WTC11 (cell line): ENCODE measurements around the gene SMYD5. TPM values are rescaled to one million over a fixed set of nuclear protein-coding genes. Genes with fewer than 3 reads are reported as not detected.

Experiments used
- ATAC-seq: fragments of 200-7000 bp; cut with Tn5 transposase; 2 replicates; pipeline ENCODE4 v1.10.0; 2021; ENCODE audit warnings: mild to moderate bottlenecking, moderate library complexity
- CTCF ChIA-PET: fragments of 300-600 bp; sonication (Branson Sonifier 250); formaldehyde crosslinking; loops from one replicate; lab custom pipeline; 2021; ENCODE audit warnings: antibody characterized with exemption; lab: Charles Lee
- POLR2A ChIA-PET: fragments of 350-600 bp; sonication (Branson Sonifier 250); formaldehyde crosslinking; loops from one replicate; lab custom pipeline; 2021; ENCODE audit warnings: antibody characterized with exemption; lab: Charles Lee
- DNase-seq: peaks from one replicate; pipeline ENCODE4 v3.0.0; 2021; ENCODE audit warnings: low spot score
- H3K27ac Mint-ChIP-seq: 2 replicates; pipeline ENCODE4 v1.8.0; 2021; ENCODE audit warnings: mixed read lengths
- H3K27me3 Mint-ChIP-seq: 2 replicates; pipeline ENCODE4 v1.8.0; 2021; ENCODE audit warnings: low read depth, mild to moderate bottlenecking, moderate library complexity, mixed read lengths
- H3K36me3 Mint-ChIP-seq: 2 replicates; pipeline ENCODE4 v1.8.0; 2021; ENCODE audit warnings: mixed read lengths
- H3K4me1 Mint-ChIP-seq: 2 replicates; pipeline ENCODE4 v1.8.0; 2022; ENCODE audit warnings: mixed read lengths
- H3K4me3 Mint-ChIP-seq: 2 replicates; pipeline ENCODE4 v1.8.0; 2021; ENCODE audit warnings: mild to moderate bottlenecking, moderate library complexity, mixed read lengths
- H3K9me3 Mint-ChIP-seq: 2 replicates; pipeline ENCODE4 v1.8.0; 2021; ENCODE audit warnings: mixed read lengths
- MXD4 ChIP-seq: fragments of 250-450 bp; sonication (Bioruptor Pico); IDR thresholded peaks from 2 replicates; pipeline ENCODE4 v1.8.0; 2021; ENCODE audit warnings: mild to moderate bottlenecking, moderate library complexity, borderline replicate concordance
- NFE2L1 ChIP-seq: sonication (generic); formaldehyde crosslinking; IDR thresholded peaks from 2 replicates; pipeline ENCODE4 v1.8.1; 2023; ENCODE audit warnings: missing genetic modification reagents
- RORB ChIP-seq: fragments of 250-450 bp; sonication (Bioruptor Pico); IDR thresholded peaks from 2 replicates; pipeline ENCODE4 v1.9.0; 2021; ENCODE audit warnings: mild to moderate bottlenecking
- SOX15 ChIP-seq: fragments of 250-450 bp; sonication (Bioruptor Pico); IDR thresholded peaks from 2 replicates; pipeline ENCODE4 v1.9.0; 2021; ENCODE audit warnings: mild to moderate bottlenecking
- TCF7 ChIP-seq: sonication (generic); formaldehyde crosslinking; IDR thresholded peaks from 2 replicates; pipeline ENCODE4 v1.8.0; 2022; ENCODE audit warnings: mild to moderate bottlenecking, low read depth, missing genetic modification reagents, moderate library complexity
- ZNF138 ChIP-seq: sonication (generic); formaldehyde crosslinking; conservative IDR thresholded peaks from 2 replicates; pipeline ENCODE4 v1.8.1; 2022; ENCODE audit warnings: mild to moderate bottlenecking, moderate library complexity, missing genetic modification reagents
- ZNF219 ChIP-seq: sonication (generic); formaldehyde crosslinking; IDR thresholded peaks from 2 replicates; pipeline ENCODE4 v1.8.0; 2023; ENCODE audit warnings: missing genetic modification reagents, mild to moderate bottlenecking, borderline replicate concordance
- ZNF263 ChIP-seq: sonication (generic); formaldehyde crosslinking; IDR thresholded peaks from 2 replicates; pipeline ENCODE4 v1.8.1; 2022; ENCODE audit warnings: low read depth, mild to moderate bottlenecking, moderate library complexity, missing genetic modification reagents
- total RNA-seq: library from RNA; stranded (reverse); gene quantifications from 3 replicates; pipeline ENCODE4 v1.2.3, GENCODE V29; 2021
- TF ChIP-seq, protein P1 (sequence below): sonication (generic); formaldehyde crosslinking; IDR thresholded peaks from 2 replicates; pipeline ENCODE4 v1.8.1; 2022; ENCODE audit warnings: mild to moderate bottlenecking, missing genetic modification reagents, moderate library complexity, borderline replicate concordance
- TF ChIP-seq, protein P2 (sequence below): fragments of 250-450 bp; sonication (Bioruptor Pico); IDR thresholded peaks from 2 replicates; pipeline ENCODE4 v1.9.0; 2021; ENCODE audit warnings: mild to moderate bottlenecking, borderline replicate concordance
- TF ChIP-seq, protein P3 (sequence below): sonication (generic); formaldehyde crosslinking; IDR thresholded peaks from 2 replicates; pipeline ENCODE4 v1.8.1; 2023; ENCODE audit warnings: mild to moderate bottlenecking, missing genetic modification reagents, borderline replicate concordance
- TF ChIP-seq, protein P4 (sequence below): fragments of 250-450 bp; sonication (Bioruptor Pico); conservative IDR thresholded peaks from 2 replicates; pipeline ENCODE4 v1.9.0; 2021; ENCODE audit warnings: mild to moderate bottlenecking
- TF ChIP-seq, protein P5 (sequence below): fragments of 200-600 bp; IDR thresholded peaks from 2 replicates; pipeline ENCODE4 v1.8.0; 2022; ENCODE audit warnings: antibody characterized with exemption
- TF ChIP-seq, protein P6 (sequence below): sonication (generic); formaldehyde crosslinking; IDR thresholded peaks from 2 replicates; pipeline ENCODE4 v1.8.0; 2022; ENCODE audit warnings: mild to moderate bottlenecking, missing genetic modification reagents

SMYD5 gene
- total RNA-seq, 1 experiment from 2014 or later, result 46.7 TPM

DNA sequence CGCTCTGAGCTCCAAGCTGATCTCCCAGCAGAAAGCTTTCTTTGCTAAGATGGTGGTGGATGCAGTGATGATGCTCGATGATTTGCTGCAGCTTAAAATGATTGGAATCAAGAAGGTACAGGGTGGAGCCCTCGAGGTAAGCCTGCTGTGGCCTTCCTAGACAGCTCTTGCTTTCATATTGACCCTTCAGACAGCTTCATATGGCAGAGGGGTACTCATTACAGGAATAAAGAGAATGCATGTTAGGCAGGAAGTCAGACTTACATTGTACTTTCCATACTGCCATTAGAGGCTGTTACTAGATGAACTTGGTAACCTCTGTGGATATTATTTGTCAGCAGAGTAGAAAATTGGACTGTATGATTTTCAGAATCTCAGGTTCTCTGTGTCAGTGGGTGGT, 30.5 kb downstream of the SMYD5 start:
- Mint-ChIP-seq H3K36me3 (peaks cover 87% of the 10 kb centered on the region), H3K4me1 (no peaks in the 10 kb centered on the region), H3K9me3 (no peaks in the 10 kb centered on the region), H3K27me3 (no peaks in the 10 kb centered on the region), H3K4me3 (no peak overlapping the region), H3K27ac (no peak overlapping the region)
- POLR2A ChIA-PET, result no interaction called here
- DNase-seq (no peak), ATAC-seq (no peak)
- CTCF ChIA-PET, result interaction anchor here (0.8 kb wide), 1 partner anchor 17 kb away, joined by 3 read pairs; no protein-coding TSS in a partner anchor
- no peak for TF ChIP-seq RORB (CRISPR knock-in tag)
- TF ChIP-seq, protein P1, sequence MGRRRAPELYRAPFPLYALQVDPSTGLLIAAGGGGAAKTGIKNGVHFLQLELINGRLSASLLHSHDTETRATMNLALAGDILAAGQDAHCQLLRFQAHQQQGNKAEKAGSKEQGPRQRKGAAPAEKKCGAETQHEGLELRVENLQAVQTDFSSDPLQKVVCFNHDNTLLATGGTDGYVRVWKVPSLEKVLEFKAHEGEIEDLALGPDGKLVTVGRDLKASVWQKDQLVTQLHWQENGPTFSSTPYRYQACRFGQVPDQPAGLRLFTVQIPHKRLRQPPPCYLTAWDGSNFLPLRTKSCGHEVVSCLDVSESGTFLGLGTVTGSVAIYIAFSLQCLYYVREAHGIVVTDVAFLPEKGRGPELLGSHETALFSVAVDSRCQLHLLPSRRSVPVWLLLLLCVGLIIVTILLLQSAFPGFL (CRISPR knock-in tag), result no peak
- no peak for TF ChIP-seq MXD4 (CRISPR knock-in tag)

DNA sequence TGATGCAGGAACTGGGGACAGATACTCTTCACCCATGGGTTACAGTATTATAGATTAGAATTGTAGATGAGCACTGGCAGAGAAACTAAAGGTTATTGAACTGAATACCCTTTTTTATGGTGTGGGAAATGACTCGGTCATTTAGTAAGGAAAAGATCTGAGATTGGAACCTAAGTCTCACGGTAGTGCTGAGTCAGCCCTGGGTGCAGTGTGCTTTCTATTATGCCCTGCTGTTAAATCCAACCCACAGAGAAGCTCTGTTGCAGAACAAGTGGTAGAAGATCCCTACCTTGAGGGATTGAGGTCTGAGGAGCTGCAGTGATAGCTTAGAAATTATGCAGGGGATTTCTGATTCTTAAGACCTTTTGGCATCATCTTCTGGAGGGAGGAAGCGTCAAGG, 32.8 kb downstream of the SMYD5 start:
- peaks cover 89% of the 10 kb centered on the region for H3K36me3 Mint-ChIP-seq
- no peaks in the 10 kb centered on the region for H3K27me3 Mint-ChIP-seq
- ChIA-PET CTCF (interaction anchor here (0.6 to 1.2 kb wide), 2 partner anchors 14 to 46 kb away, joined by 3 read pairs; no protein-coding TSS in a partner anchor), POLR2A (interaction anchor here (1.0 kb wide), 1 partner anchor 12 kb away, joined by 5 read pairs; no protein-coding TSS in a partner anchor)
- ATAC-seq, result no peak
- H3K4me3 Mint-ChIP-seq, result no peak overlapping the region
- no peak for DNase-seq
- TF ChIP-seq ZNF263 (CRISPR knock-in tag) (no peak), SOX15 (no peak), ZNF219 (CRISPR knock-in tag) (no peak), ZNF138 (CRISPR knock-in tag) (no peak), TCF7 (CRISPR knock-in tag) (no peak), NFE2L1 (CRISPR knock-in tag) (no peak)
- TF ChIP-seq, protein P2, sequence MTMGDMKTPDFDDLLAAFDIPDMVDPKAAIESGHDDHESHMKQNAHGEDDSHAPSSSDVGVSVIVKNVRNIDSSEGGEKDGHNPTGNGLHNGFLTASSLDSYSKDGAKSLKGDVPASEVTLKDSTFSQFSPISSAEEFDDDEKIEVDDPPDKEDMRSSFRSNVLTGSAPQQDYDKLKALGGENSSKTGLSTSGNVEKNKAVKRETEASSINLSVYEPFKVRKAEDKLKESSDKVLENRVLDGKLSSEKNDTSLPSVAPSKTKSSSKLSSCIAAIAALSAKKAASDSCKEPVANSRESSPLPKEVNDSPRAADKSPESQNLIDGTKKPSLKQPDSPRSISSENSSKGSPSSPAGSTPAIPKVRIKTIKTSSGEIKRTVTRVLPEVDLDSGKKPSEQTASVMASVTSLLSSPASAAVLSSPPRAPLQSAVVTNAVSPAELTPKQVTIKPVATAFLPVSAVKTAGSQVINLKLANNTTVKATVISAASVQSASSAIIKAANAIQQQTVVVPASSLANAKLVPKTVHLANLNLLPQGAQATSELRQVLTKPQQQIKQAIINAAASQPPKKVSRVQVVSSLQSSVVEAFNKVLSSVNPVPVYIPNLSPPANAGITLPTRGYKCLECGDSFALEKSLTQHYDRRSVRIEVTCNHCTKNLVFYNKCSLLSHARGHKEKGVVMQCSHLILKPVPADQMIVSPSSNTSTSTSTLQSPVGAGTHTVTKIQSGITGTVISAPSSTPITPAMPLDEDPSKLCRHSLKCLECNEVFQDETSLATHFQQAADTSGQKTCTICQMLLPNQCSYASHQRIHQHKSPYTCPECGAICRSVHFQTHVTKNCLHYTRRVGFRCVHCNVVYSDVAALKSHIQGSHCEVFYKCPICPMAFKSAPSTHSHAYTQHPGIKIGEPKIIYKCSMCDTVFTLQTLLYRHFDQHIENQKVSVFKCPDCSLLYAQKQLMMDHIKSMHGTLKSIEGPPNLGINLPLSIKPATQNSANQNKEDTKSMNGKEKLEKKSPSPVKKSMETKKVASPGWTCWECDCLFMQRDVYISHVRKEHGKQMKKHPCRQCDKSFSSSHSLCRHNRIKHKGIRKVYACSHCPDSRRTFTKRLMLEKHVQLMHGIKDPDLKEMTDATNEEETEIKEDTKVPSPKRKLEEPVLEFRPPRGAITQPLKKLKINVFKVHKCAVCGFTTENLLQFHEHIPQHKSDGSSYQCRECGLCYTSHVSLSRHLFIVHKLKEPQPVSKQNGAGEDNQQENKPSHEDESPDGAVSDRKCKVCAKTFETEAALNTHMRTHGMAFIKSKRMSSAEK, result no peak
- TF ChIP-seq, protein P3, sequence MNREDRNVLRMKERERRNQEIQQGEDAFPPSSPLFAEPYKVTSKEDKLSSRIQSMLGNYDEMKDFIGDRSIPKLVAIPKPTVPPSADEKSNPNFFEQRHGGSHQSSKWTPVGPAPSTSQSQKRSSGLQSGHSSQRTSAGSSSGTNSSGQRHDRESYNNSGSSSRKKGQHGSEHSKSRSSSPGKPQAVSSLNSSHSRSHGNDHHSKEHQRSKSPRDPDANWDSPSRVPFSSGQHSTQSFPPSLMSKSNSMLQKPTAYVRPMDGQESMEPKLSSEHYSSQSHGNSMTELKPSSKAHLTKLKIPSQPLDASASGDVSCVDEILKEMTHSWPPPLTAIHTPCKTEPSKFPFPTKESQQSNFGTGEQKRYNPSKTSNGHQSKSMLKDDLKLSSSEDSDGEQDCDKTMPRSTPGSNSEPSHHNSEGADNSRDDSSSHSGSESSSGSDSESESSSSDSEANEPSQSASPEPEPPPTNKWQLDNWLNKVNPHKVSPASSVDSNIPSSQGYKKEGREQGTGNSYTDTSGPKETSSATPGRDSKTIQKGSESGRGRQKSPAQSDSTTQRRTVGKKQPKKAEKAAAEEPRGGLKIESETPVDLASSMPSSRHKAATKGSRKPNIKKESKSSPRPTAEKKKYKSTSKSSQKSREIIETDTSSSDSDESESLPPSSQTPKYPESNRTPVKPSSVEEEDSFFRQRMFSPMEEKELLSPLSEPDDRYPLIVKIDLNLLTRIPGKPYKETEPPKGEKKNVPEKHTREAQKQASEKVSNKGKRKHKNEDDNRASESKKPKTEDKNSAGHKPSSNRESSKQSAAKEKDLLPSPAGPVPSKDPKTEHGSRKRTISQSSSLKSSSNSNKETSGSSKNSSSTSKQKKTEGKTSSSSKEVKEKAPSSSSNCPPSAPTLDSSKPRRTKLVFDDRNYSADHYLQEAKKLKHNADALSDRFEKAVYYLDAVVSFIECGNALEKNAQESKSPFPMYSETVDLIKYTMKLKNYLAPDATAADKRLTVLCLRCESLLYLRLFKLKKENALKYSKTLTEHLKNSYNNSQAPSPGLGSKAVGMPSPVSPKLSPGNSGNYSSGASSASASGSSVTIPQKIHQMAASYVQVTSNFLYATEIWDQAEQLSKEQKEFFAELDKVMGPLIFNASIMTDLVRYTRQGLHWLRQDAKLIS (CRISPR knock-in tag), result no peak
- TF ChIP-seq, protein P4, sequence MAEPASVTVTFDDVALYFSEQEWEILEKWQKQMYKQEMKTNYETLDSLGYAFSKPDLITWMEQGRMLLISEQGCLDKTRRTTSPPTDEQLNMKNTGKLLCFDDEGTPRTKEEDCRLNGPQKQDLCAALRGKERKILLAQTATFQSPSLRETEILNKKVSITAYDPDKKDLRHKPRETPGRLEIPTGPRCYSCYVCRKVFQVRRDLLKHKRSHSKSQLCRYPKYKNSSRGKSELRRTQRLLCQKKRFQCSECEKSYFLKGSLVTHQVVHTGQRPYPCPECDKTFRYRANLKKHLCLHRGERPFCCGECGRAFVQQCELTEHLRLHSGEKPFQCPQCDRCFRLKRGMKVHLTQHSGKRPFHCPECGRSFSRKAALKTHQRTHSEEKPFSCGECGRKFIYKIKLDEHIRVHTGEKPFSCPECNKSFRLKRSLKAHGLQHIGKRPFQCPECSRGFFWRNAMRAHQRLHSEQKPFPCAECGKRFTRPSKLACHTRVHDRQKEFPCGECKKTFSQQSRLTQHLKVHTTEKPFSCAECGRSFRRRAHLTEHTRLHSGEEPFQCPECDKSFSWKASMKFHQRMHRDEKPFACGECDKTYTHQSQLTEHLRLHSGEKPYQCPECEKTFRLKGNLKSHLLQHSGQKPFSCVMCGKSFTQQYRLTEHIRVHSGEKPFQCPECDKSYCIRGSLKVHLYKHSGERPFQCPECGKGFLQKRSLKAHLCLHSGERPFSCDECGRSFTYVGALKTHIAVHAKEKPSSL (CRISPR knock-in tag), result no peak
- TF ChIP-seq, protein P5, sequence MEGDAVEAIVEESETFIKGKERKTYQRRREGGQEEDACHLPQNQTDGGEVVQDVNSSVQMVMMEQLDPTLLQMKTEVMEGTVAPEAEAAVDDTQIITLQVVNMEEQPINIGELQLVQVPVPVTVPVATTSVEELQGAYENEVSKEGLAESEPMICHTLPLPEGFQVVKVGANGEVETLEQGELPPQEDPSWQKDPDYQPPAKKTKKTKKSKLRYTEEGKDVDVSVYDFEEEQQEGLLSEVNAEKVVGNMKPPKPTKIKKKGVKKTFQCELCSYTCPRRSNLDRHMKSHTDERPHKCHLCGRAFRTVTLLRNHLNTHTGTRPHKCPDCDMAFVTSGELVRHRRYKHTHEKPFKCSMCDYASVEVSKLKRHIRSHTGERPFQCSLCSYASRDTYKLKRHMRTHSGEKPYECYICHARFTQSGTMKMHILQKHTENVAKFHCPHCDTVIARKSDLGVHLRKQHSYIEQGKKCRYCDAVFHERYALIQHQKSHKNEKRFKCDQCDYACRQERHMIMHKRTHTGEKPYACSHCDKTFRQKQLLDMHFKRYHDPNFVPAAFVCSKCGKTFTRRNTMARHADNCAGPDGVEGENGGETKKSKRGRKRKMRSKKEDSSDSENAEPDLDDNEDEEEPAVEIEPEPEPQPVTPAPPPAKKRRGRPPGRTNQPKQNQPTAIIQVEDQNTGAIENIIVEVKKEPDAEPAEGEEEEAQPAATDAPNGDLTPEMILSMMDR, result no peak
- TF ChIP-seq, protein P6, sequence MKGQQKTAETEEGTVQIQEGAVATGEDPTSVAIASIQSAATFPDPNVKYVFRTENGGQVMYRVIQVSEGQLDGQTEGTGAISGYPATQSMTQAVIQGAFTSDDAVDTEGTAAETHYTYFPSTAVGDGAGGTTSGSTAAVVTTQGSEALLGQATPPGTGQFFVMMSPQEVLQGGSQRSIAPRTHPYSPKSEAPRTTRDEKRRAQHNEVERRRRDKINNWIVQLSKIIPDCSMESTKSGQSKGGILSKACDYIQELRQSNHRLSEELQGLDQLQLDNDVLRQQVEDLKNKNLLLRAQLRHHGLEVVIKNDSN, result no peak
- TF ChIP-seq, protein P1 (CRISPR knock-in tag), result no peak
- no peaks in the 10 kb centered on the region for H3K4me1 Mint-ChIP-seq
- no peak overlapping the region for H3K27ac Mint-ChIP-seq
- no peaks in the 10 kb centered on the region for H3K9me3 Mint-ChIP-seq
